GM12878 (cell line): Measurements from ENCODE around the gene DIAPH2.

Experiments used
- MAX ChIP-seq: IDR thresholded peaks from 2 replicates; pipeline ENCODE4 v1.6.1; 2012; ENCODE audit warnings: low read depth, low read length, improper control_type of control experiment
- SMAD1 ChIP-seq: fragments of 450-650 bp; IDR thresholded peaks from 2 replicates; pipeline ENCODE4 v1.6.1; 2018; ENCODE audit warnings: mild to moderate bottlenecking, low read depth; ENCODE audit not compliant: partially characterized antibody
- YY1 ChIP-seq: IDR thresholded peaks from 2 replicates; pipeline ENCODE4 v1.6.1; 2011; ENCODE audit warnings: low read depth, mild to moderate bottlenecking, low read length
- TF ChIP-seq, protein P1 (sequence below): fragments of 450-650 bp; IDR thresholded peaks from 2 replicates; pipeline ENCODE4 v1.6.1; 2014; ENCODE audit warnings: mild to moderate bottlenecking
- TF ChIP-seq, protein P2 (sequence below): IDR thresholded peaks from 2 replicates; pipeline ENCODE4 v1.6.1; 2012; ENCODE audit warnings: low read depth, low read length, improper control_type of control experiment

DNA sequence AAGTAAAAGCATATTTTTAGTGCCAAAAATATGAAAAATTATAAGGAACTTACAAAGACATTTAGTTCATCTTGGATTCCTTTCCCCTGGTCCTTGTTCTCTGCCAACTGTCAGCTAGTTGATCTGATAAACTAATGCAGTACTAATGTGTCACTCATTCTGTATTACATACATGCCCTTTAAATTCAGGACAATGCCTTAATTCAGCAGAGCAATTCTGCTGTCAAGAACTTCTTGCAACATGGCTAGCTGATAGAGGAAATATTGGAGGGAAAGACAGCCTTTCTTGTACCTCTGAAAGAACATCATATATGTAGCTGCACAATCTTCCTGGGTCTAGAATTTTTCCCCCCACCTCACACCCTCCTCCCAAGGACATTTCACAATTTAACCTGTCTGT, 679.2 kb downstream of the DIAPH2 start:
- TF ChIP-seq MAX: no peak
- TF ChIP-seq, protein P1, sequence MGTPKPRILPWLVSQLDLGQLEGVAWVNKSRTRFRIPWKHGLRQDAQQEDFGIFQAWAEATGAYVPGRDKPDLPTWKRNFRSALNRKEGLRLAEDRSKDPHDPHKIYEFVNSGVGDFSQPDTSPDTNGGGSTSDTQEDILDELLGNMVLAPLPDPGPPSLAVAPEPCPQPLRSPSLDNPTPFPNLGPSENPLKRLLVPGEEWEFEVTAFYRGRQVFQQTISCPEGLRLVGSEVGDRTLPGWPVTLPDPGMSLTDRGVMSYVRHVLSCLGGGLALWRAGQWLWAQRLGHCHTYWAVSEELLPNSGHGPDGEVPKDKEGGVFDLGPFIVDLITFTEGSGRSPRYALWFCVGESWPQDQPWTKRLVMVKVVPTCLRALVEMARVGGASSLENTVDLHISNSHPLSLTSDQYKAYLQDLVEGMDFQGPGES: no peak
- TF ChIP-seq YY1: no peak
- TF ChIP-seq, protein P2, sequence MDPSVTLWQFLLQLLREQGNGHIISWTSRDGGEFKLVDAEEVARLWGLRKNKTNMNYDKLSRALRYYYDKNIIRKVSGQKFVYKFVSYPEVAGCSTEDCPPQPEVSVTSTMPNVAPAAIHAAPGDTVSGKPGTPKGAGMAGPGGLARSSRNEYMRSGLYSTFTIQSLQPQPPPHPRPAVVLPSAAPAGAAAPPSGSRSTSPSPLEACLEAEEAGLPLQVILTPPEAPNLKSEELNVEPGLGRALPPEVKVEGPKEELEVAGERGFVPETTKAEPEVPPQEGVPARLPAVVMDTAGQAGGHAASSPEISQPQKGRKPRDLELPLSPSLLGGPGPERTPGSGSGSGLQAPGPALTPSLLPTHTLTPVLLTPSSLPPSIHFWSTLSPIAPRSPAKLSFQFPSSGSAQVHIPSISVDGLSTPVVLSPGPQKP: no peak
- no peak for TF ChIP-seq SMAD1
